Measurements from ENCODE around the gene PRKD2.

GRCh38 chr19:46715620-46715974 lies 1.3 kb downstream of the PRKD2 start:
- TF ChIP-seq CTCF (conservative IDR thresholded peaks at IDR 0.05; ENCODE audit: low read depth, low read length) (no peak), EZH2 (IDR thresholded peaks at IDR 0.05; ENCODE audit: borderline replicate concordance, low read depth, low read length, poor library complexity, severe bottlenecking) (no peak)

All from A673 (cell line).